Neural progenitor cell (in vitro differentiated cells): ENCODE data around the gene KRTAP5-2. TPM values are rescaled to one million over a fixed set of nuclear protein-coding genes. Genes with fewer than 3 reads are reported as not detected.

Experiments
- DNase-seq: peaks from one replicate; pipeline ENCODE4 v3.0.0-alpha.2; 2016; ENCODE audit warnings: low spot score
- H2AFZ ChIP-seq: fragments of 200-600 bp; sonication (generic); replicated peaks from 2 replicates; pipeline ENCODE4 v1.6.1; 2016; ENCODE audit warnings: antibody characterized with exemption
- H3F3A ChIP-seq: fragments of 200-600 bp; sonication (generic); 2 replicates; pipeline ENCODE4 v1.6.1; 2016; ENCODE audit warnings: antibody characterized with exemption, low read depth
- H3K27ac ChIP-seq: fragments of 200-600 bp; sonication (generic); 2 replicates; pipeline ENCODE4 v1.5.1; 2016; ENCODE audit warnings: mild to moderate bottlenecking
- H3K27me3 ChIP-seq: fragments of 200-600 bp; sonication (generic); 2 replicates; pipeline ENCODE4 v1.6.1; 2016; ENCODE audit warnings: mild to moderate bottlenecking, moderate library complexity
- H3K36me3 ChIP-seq: fragments of 200-600 bp; sonication (generic); 2 replicates; pipeline ENCODE4 v1.5.1; 2016
- H3K4me1 ChIP-seq: fragments of 200-600 bp; sonication (generic); 2 replicates; pipeline ENCODE4 v1.6.1; 2016; ENCODE audit warnings: mixed run types
- H3K4me2 ChIP-seq: fragments of 200-600 bp; sonication (generic); 2 replicates; pipeline ENCODE4 v1.6.1; 2016
- H3K4me3 ChIP-seq: fragments of 200-600 bp; sonication (generic); 2 replicates; pipeline ENCODE4 v1.5.1; 2016
- H3K79me2 ChIP-seq: fragments of 200-600 bp; sonication (generic); 2 replicates; pipeline ENCODE4 v1.6.1; 2016; ENCODE audit warnings: low read depth
- H3K9ac ChIP-seq: fragments of 200-600 bp; sonication (generic); 2 replicates; pipeline ENCODE4 v1.6.1; 2016
- H3K9me3 ChIP-seq: fragments of 200-600 bp; sonication (generic); 2 replicates; pipeline ENCODE4 v1.5.1; 2016; ENCODE audit warnings: low read depth
- H4K20me1 ChIP-seq: fragments of 200-600 bp; sonication (generic); 2 replicates; pipeline ENCODE4 v1.6.1; 2016; ENCODE audit warnings: low read depth
- H3K27ac Mint-ChIP-seq: 3 replicates; pipeline ENCODE4 v1.8.0; 2021; ENCODE audit warnings: mixed read lengths
- H3K27me3 Mint-ChIP-seq: 2 replicates; pipeline ENCODE4 v1.8.0; 2022; ENCODE audit warnings: low read depth, mild to moderate bottlenecking, inconsistent platforms, moderate library complexity, mixed read lengths; ENCODE audit not compliant: insufficient read depth
- H3K36me3 Mint-ChIP-seq: 3 replicates; pipeline ENCODE4 v1.8.0; 2021; ENCODE audit warnings: mixed read lengths
- H3K4me1 Mint-ChIP-seq: 3 replicates; pipeline ENCODE4 v1.8.0; 2021; ENCODE audit warnings: mixed read lengths
- H3K4me3 Mint-ChIP-seq: 3 replicates; pipeline ENCODE4 v1.8.0; 2021; ENCODE audit warnings: mild to moderate bottlenecking, moderate library complexity, mixed read lengths
- H3K9me3 Mint-ChIP-seq: 3 replicates; pipeline ENCODE4 v1.8.0; 2020; ENCODE audit warnings: mixed read lengths
- CTCF ChIP-seq: fragments of 200-600 bp; sonication (generic); IDR thresholded peaks from 2 replicates; pipeline ENCODE4 v1.5.1; 2017; ENCODE audit warnings: antibody characterized with exemption, mild to moderate bottlenecking
- EZH2 ChIP-seq: fragments of 200-600 bp; sonication (generic); IDR thresholded peaks from 2 replicates; pipeline ENCODE4 v1.6.1; 2017; ENCODE audit warnings: antibody characterized with exemption, mild to moderate bottlenecking, moderate library complexity
- EZH2phosphoT487 ChIP-seq: fragments of 200-600 bp; sonication (generic); IDR thresholded peaks from 2 replicates; pipeline ENCODE4 v1.6.1; 2017; ENCODE audit warnings: antibody characterized with exemption
- total RNA-seq: library from RNA; depleted of rRNA; stranded (reverse); fragments of >200 nt; gene quantifications from 2 replicates; pipeline ENCODE4 v1.2.3, GENCODE V29; 2015; ENCODE audit warnings: low replicate concordance

KRTAP5-2 gene
- total RNA-seq, 1 donor from 2014 or later: not detected

GRCh38 chr11:1571760-1572196 is 26.3 kb downstream of the KRTAP5-2 start:
- no peak overlapping the region for H2AFZ ChIP-seq
- H4K20me1 ChIP-seq: peaks cover 38% of the 10 kb centered on the region
- no peaks in the 10 kb centered on the region for H3K36me3 Mint-ChIP-seq
- peaks cover 25% of the 10 kb centered on the region for H3K4me1 ChIP-seq
- no peak for DNase-seq
- H3K36me3 ChIP-seq: no peaks in the 10 kb centered on the region
- H3K4me3 Mint-ChIP-seq: no peak overlapping the region
- peaks cover 17% of the 10 kb centered on the region for H3K4me1 Mint-ChIP-seq
- H3F3A ChIP-seq: peaks cover 23% of the 10 kb centered on the region
- H3K4me2 ChIP-seq: peak overlapping the region; percentile 80
- peak overlapping the region; percentile 45 for H3K4me3 ChIP-seq
- H3K27me3 Mint-ChIP-seq: peaks cover 34% of the 10 kb centered on the region
- TF ChIP-seq EZH2 (no peak), CTCF (no peak), EZH2phosphoT487 (no peak)
- H3K27ac Mint-ChIP-seq: no peak overlapping the region
- no peaks in the 10 kb centered on the region for H3K79me2 ChIP-seq
- no peak overlapping the region for H3K27ac ChIP-seq
- peaks cover 81% of the 10 kb centered on the region for H3K27me3 ChIP-seq
- no peaks in the 10 kb centered on the region for H3K9me3 Mint-ChIP-seq
- H3K9ac ChIP-seq: no peak overlapping the region
- H3K9me3 ChIP-seq: no peaks in the 10 kb centered on the region

- Histone ChIP-seq H3K27me3 (peaks cover 75% of the 10 kb centered on the region), H3K4me2 (peak overlapping the region; percentile 80), H2AFZ (no peak overlapping the region), H3K9ac (no peak overlapping the region), H3K79me2 (no peaks in the 10 kb centered on the region), H3K9me3 (no peaks in the 10 kb centered on the region), H3K4me3 (peak overlapping the region; percentile 45), H3K27ac (no peak overlapping the region), H3K4me1 (peaks cover 25% of the 10 kb centered on the region), H4K20me1 (peaks cover 38% of the 10 kb centered on the region), H3F3A (peaks cover 23% of the 10 kb centered on the region), H3K36me3 (no peaks in the 10 kb centered on the region)
- peak overlapping the region; percentile 75 for H3K4me3 Mint-ChIP-seq
- H3K27ac Mint-ChIP-seq: no peak overlapping the region
- no peaks in the 10 kb centered on the region for H3K36me3 Mint-ChIP-seq
- H3K9me3 Mint-ChIP-seq: no peaks in the 10 kb centered on the region
- peak; percentile 70 for DNase-seq
- H3K27me3 Mint-ChIP-seq: peaks cover 31% of the 10 kb centered on the region
- TF ChIP-seq EZH2phosphoT487 (peak; percentile 84), EZH2 (peak; percentile 86), CTCF (no peak)
- H3K4me1 Mint-ChIP-seq: peaks cover 17% of the 10 kb centered on the region
These were observed 27.0 kb downstream of the KRTAP5-2 start for GRCh38 chr11:1570896-1571759.

GRCh38 chr11:1570531-1570895 is 27.6 kb downstream of the KRTAP5-2 start:
- no peak for DNase-seq
- no peaks in the 10 kb centered on the region for H3K36me3 Mint-ChIP-seq
- Histone ChIP-seq H3F3A (peaks cover 23% of the 10 kb centered on the region), H3K4me3 (no peak overlapping the region), H3K4me2 (peak overlapping the region; percentile 80), H3K27ac (no peak overlapping the region), H4K20me1 (peaks cover 38% of the 10 kb centered on the region), H3K4me1 (peaks cover 25% of the 10 kb centered on the region), H2AFZ (no peak overlapping the region), H3K36me3 (no peaks in the 10 kb centered on the region), H3K9me3 (no peaks in the 10 kb centered on the region), H3K27me3 (peaks cover 72% of the 10 kb centered on the region), H3K79me2 (no peaks in the 10 kb centered on the region), H3K9ac (no peak overlapping the region)
- peaks cover 28% of the 10 kb centered on the region for H3K27me3 Mint-ChIP-seq
- no peaks in the 10 kb centered on the region for H3K9me3 Mint-ChIP-seq
- no peak overlapping the region for H3K27ac Mint-ChIP-seq
- H3K4me3 Mint-ChIP-seq: peak overlapping the region; percentile 75
- peaks cover 17% of the 10 kb centered on the region for H3K4me1 Mint-ChIP-seq
- TF ChIP-seq EZH2phosphoT487 (no peak), CTCF (no peak)
